ENCODE results near the gene TFDP1. TPM values are rescaled to one million over a fixed set of nuclear protein-coding genes. Genes with fewer than 3 reads are reported as not detected.

TFDP1 gene
- total RNA-seq, 1 donor: 102 TPM

- no peak overlapping the region for H3K4me3 ChIP-seq (ENCODE audit: low read depth, low read length)
- TF ChIP-seq CTCF (IDR thresholded peaks at IDR 0.05; ENCODE audit: insufficient read depth, low read length): no peak
- no peak for DNase-seq (ENCODE audit: low read depth)
These were observed 53.0 kb downstream of the TFDP1 start for GRCh38 chr13:113637262-113638160.

- DNase-seq (ENCODE audit: low read depth): no peak
- no peak overlapping the region for H3K4me3 ChIP-seq (ENCODE audit: low read depth, low read length)
- no peak for TF ChIP-seq CTCF (IDR thresholded peaks at IDR 0.05; ENCODE audit: insufficient read depth, low read length)
These were observed 53.7 kb downstream of the TFDP1 start for GRCh38 chr13:113638173-113638746.

GRCh38 chr13:113638806-113639205 is 54.3 kb downstream of the TFDP1 start:
- no peak overlapping the region for H3K4me3 ChIP-seq (ENCODE audit: low read depth, low read length)
- no peak for DNase-seq (ENCODE audit: low read depth)
- TF ChIP-seq CTCF (IDR thresholded peaks at IDR 0.05; ENCODE audit: insufficient read depth, low read length): no peak

DNA sequence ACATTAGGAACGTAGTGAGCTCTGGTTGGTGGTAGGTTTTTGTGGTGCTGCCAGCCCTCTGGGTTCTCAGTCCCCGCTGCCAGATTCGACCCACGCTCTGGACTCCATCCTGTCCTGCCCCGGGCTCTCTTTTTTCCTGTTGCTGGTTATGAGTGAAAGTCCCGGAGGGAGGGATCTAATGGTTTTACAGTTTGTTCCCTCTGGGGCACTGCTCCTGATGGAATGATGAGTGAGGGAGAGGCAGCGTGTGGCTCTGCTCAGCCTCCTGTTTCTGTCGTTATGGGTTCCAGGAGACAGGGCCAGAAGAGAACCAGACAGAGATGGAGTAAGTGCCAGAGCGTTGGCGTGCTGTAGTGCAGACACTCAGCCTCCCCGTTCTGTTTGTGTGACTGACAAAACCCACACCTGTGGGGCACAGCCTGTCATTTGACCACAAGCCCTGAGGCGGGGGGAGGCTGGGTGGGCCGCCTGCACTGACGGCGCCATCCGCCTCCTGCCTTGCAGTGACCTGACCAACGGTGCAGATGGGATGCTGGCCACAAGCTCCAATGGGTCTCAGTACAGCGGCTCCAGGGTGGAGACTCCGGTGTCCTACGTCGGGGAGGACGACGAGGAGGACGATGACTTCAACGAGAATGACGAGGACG is 55.2 kb downstream of the TFDP1 start:
- DNase-seq (ENCODE audit: low read depth): no peak
- H3K4me3 ChIP-seq (ENCODE audit: low read depth, low read length): no peak overlapping the region
- no peak for TF ChIP-seq CTCF (IDR thresholded peaks at IDR 0.05; ENCODE audit: insufficient read depth, low read length)

DNA sequence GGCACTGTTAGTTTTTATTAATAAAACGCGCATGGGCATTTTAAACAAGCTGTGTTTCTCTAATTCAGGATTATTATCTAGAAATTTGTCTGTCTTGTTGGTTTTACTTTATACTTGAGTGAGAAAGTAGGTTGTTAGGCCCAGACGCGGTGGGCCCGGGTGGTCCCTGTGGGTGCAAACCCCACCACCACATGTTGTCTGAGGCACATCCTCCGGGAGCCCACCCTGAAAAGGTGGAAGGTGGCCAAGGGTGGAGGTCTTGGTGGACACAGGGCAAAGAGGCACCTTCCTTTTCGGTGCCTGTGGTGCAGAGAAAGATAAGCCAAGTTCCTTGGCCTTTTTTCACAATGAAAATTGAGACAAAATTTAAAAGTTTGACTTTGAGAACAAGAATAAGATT is 56.9 kb downstream of the TFDP1 start:
- no peak for DNase-seq (ENCODE audit: low read depth)
- no peak overlapping the region for H3K4me3 ChIP-seq (ENCODE audit: low read depth, low read length)
- TF ChIP-seq CTCF (IDR thresholded peaks at IDR 0.05; ENCODE audit: insufficient read depth, low read length): no peak

DNA sequence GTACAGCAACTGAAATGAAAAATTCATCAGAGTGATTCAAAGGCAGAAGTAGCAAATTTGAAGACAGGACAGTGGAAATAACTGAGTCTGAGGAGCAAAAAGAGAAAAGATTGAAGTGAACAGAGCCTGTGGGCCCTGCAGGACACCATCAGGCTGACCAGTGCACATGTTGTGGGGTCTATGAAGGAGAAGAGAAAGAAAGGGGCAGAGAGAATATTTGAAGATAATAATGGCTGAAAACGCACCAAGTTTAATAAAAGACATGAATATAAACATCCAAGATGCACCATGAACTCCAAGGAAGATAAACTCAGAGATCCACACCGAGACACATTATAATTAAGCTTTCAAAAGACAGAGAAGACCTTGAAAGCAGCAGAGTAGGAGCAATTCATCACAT is 58.0 kb downstream of the TFDP1 start:
- DNase-seq (ENCODE audit: low read depth): no peak
- no peak overlapping the region for H3K4me3 ChIP-seq (ENCODE audit: low read depth, low read length)
- TF ChIP-seq CTCF (IDR thresholded peaks at IDR 0.05; ENCODE audit: insufficient read depth, low read length): no peak

Measured in fibroblast of the aortic adventitia (primary cell).